Measurements from ENCODE around the gene CISD3.

DNA sequence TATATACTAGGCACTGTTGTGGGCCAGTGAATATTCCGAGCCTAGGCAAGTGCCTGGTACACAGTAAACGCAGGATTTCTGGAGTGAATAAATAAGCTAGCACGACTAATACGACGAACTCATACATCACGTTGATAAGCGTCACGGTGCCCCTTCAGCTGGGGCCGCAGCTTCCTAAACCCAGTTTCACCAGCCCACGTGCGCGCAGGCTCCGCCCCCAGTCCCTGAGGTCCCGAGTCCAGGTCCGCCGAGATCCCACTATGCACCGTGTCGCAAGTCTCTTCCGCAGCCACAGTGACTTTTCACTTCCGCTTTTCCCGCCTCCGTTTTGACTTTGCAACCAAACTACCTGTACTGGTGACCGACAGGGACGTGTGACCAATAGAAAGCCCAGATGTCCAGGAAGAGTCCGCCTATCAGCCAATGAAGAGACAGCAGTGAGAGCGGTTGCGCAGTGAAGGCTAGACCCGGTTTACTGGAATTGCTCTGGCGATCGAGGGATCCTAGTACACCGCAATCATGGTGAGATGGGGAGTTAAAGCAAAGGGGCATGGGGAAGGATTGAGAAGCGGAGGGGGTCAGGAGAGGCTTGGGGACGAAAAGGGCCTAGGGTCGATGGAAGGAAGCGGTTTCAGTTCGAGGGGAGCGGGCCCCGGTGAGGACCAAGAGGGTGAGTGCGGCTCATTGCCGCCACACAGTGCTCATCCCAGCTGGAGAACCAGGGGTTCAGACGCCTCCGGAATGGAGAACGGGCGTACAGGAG, 22.3 kb downstream of the CISD3 start, which contains the start of gene PSMB3:
- TF ChIP-seq YY1 (IDR thresholded peaks at IDR 0.05; ENCODE audit: insufficient read depth, insufficient read length) (no peak), SUZ12 (IDR thresholded peaks at IDR 0.05; ENCODE audit: extremely low read depth, insufficient read depth, insufficient read length) (no peak)

All from NT2/D1 (cell line).